GM12873 (cell line): ENCODE results near the gene TMX2.

ENCODE experiments used
- CTCF ChIP-seq: IDR thresholded peaks from 2 replicates; pipeline ENCODE4 v1.5.1; 2012; ENCODE audit warnings: low read depth, mild to moderate bottlenecking, moderate library complexity, low read length, control low read depth; ENCODE audit not compliant: insufficient read depth; ENCODE audit errors: missing control alignments

The TMX2 gene

GRCh38 chr11:57712256-57713150 is at the start of gene TMX2:
Gene TMX2, plus strand, starts transcription at chr11:57712593. Its CDS starts 26 bp downstream, at chr11:57712619.
- no peak for TF ChIP-seq CTCF

- peak; percentile 30 for TF ChIP-seq CTCF
Observed at GRCh38 chr11:57662893-57663292, 49.5 kb upstream of the TMX2 start.

GRCh38 chr11:57663975-57664374 is 48.4 kb upstream of the TMX2 start:
- TF ChIP-seq CTCF: no peak

GRCh38 chr11:57667117-57667735 is 45.2 kb upstream of the TMX2 start:
- TF ChIP-seq CTCF: no peak

- TF ChIP-seq CTCF: peak; percentile 49
Observed at GRCh38 chr11:57667736-57668433, 44.5 kb upstream of the TMX2 start, which contains the start of gene ZDHHC5. Gene ZDHHC5, plus strand, starts transcription at chr11:57668114. Its CDS starts 4,977 bp downstream, at chr11:57673091.

- no peak for TF ChIP-seq CTCF
Observed at GRCh38 chr11:57668434-57668782, 44.0 kb upstream of the TMX2 start.

GRCh38 chr11:57674251-57674650 is 38.1 kb upstream of the TMX2 start:
- TF ChIP-seq CTCF: no peak
